Endothelial cell of hepatic sinusoid (primary cell): ENCODE data around the gene PTX3.

Experiments used
- in situ Hi-C: cut with HindIII; loops from 2 replicates; pipeline ENCODE4 v1.10.0; 2017; ENCODE audit warnings: low sequenced_read_pairs

The PTX3 gene

DNA sequence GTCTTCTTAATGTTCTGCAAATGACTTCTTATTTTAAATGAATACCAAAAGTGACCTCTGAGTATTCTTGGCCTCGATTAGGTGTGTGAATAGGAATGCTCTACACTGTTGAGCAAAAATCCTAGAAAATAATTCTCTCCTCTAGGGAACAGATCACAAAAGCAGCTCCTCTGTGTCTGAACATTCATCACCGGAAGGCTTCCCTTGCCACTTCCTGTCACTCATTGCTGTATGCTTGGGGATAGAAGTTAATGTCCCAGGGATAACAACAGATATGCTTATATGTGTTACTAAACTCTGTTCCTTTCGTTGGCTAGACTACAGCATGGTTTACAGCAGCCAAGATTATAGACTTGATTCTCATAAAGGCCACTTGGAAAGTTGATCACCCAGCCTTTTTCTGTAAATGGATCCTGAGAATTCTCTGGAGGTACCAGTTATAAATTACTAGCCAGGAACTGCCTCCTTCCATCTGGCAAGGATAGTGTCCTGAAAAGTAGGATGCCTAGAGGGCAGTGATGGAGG is 16.0 kb upstream of the PTX3 start:
- in situ Hi-C loops: no loop called here

DNA sequence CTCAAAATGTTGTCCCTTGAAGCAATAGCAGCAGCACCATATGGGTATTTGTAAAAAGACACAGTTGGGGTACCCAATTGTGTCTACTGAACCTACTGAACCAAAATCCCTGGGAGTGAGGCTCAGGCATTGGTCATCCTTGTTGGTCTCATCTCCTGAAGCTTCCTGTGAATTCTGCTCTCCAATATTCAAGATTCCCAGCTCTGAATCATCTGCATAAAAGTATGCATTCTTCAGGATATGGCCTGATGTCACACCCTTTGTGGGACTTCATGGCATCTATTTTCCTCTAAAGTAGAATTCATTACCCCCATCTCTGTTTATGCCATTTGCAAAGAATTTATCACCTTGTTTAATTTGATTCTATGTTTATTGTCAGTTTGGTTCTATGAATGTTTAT is 13.3 kb upstream of the PTX3 start:
- in situ Hi-C loops: no loop called here

DNA sequence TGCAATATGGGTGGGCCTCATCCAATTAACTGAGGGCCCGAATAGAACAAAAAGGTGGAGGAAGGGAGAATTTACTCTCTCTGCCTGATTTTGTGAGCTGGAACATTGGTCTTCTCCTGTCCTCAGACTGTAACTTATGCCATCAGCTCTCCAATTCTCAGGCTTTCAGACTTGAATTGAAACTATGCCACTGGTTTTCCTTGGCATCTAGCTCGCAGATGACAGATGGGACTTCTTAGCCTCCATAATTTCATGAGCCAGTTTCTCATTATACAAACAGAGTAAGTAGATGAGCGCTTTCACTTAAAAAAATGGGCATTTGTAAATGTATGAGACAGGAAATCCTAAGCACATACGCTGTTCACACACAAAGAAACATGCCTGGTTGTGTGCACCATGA is 8.7 kb upstream of the PTX3 start:
- in situ Hi-C loops: no loop called here

DNA sequence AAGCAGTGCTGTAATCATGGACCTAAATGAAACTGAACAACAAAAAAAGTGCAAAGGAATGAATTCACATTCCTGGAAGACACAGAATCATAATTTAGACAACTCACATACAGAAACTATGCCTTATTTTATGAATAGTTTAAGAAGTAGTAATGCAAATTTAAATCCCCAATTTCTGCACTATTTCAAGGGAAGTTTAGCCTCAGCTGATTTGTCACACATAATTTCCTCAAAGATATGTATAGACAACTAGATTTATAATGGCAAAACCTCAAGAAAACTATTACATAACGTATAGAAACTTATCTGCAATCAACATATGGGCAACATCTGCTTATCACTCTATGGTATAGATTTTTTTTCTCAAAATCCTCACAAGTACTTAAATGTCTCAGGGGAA is 7.8 kb upstream of the PTX3 start:
- in situ Hi-C loops: no loop called here

DNA sequence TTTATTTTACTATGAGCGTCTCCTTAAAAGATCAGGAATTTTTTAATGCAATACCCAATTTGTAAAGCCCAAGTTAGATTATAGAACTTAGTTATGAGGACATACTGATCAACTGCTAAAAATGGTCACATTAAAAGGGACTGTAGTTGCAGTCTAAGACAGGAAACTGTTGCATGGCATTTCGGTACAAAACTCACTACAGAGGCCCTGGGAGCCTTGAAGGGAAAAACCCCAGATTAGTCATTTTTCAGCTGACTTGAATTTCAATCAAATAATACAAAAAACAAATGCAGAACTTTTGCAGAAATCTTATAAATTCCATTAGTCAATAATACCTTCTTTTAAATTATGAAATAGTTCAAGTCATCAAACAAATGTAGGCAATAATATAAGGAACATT is 6.9 kb upstream of the PTX3 start:
- in situ Hi-C loops: no loop called here

DNA sequence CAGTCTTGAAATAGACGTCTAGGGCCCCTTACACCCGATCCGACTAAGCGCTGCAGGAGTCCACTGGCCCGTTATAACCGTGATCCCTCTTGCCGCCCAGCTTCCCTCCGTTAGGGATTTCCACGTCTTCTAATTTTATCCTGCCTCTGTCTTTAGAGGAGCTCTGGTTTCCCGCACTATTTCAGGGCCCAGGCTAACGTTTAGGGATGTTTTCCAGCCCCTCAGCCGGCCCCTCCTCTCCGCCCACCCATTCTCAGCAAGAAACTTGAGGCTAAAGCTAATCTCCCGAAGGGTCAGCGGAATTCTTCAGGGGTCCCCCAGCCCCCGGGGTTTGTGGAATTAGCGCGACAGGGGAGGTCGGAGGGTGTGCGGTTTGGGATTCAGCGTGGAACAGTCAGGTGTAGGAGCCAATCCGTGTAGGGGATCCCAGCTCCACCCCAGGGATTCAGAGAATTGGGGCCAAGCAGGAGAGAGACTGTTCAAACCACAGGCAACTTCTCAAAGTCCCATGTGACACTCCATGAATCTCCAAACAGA is 1.6 kb downstream of the PTX3 start:
- in situ Hi-C loops: loop anchor here (5.0 kb wide), 1 partner anchor 59 kb away; no protein-coding TSS in a partner anchor

DNA sequence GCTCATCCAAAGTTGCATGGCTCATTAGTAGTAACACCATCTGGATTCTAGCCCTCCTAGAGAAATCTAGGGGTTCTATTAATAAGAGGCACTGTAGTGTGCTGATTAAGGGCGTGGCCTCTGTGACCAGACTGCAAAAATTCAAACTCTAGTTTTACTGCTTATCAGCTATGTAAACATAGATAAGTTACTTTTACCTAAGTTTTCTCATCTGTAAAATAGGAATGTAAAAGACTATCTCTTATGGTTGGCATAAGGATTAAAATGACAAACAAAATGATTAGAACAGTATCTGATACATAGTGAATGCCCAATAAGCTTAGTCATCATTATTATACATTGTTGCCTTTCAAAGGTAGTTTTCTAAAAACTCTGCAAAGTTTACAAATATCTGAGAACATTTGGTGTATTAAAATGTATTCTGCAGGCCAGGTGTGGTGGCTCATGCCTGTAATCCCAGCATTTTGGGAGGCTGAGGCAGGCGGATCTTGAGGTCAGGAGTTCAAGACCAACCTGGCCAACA is 4.5 kb downstream of the PTX3 start:
- in situ Hi-C loops: loop anchor here (5.0 kb wide), 1 partner anchor 69 kb away; no protein-coding TSS in a partner anchor

DNA sequence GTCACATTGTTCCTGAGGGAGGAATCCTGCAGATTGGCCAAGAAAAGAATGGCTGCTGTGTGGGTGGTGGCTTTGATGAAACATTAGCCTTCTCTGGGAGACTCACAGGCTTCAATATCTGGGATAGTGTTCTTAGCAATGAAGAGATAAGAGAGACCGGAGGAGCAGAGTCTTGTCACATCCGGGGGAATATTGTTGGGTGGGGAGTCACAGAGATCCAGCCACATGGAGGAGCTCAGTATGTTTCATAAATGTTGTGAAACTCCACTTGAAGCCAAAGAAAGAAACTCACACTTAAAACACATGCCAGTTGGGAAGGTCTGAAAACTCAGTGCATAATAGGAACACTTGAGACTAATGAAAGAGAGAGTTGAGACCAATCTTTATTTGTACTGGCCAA is 6.1 kb downstream of the PTX3 start:
- in situ Hi-C loops: loop anchor here (5.0 kb wide), 1 partner anchor 70 kb away; no protein-coding TSS in a partner anchor

DNA sequence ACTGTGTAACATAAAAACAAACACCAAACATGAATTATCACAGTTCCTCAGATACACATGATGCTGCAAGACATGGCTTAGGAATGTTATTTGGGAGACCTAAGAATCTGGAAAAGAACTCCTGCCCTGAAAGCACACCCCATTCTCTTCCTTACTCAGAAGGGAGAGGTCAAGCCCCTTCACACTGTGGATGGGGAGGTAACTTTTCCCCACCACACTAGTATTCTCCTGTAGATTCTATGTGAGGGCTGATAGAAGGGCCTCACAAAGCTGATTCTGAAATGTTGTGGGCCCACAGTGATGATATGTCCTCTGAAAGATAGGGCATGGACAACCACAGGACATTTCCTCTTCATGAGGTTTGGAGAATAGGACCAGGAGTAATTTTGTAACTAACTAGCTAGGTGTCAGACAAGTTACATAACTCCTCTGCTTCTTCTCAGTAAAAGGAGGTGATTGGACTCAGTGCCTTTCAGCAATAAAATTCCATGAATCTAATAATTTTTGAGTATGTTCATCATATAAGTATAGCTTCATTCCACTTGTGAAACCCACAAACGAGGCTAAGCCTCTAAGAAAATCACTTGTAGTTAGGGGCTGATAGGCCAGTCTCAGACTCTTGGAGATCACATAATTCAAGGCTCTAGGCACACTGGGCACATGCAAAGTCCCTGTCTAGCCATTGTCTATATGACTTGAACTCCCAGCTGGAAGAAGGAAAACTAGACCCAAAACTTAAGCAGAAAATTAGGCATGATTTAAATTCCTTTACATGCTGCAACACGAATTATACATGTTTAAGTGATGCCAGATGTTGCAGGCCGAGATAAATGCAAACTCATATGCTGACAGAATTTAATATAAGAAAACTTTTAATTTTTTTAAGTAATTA is 7.5 kb downstream of the PTX3 start:
- in situ Hi-C loops: loop anchor here (5.0 kb wide), 1 partner anchor 72 kb away; no protein-coding TSS in a partner anchor

DNA sequence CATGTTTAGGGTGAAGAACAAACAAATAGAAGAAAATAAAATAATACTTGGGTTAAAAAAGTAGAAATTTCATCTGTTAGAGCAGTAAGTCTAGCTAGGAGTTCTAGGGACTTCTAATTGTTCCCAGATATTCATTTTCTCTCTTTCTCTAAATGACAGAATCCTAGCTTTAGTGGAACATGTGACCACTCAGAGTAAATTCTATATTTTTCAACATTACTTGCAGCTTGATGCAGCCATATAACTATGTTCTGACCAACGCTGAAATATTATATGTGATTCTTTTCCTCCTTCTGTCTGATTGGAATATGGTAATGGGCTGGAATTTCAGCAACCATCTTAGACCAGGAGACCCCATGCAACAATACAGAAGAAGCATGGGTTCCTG is 8.1 kb downstream of the PTX3 start:
- in situ Hi-C loops: loop anchor here (5.0 kb wide), 1 partner anchor 72 kb away; no protein-coding TSS in a partner anchor

DNA sequence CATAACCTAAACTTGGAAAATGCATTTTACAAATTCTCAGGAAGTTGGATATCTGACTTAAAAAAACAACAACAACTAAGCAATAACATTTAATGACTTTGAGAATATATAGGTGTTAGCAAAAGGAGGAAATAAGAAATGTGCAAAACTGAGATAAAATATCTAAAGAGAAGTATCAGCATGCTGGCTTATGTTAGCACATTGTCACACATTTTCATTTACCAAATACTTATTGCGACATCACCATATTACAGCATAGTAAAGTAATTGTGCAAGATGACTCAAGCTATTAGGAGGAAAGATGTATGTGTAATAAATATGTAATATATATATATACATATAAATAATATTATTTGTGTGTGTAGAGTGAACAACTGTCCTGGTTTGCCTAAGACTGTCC is 9.2 kb downstream of the PTX3 start:
- in situ Hi-C loops: no loop called here

DNA sequence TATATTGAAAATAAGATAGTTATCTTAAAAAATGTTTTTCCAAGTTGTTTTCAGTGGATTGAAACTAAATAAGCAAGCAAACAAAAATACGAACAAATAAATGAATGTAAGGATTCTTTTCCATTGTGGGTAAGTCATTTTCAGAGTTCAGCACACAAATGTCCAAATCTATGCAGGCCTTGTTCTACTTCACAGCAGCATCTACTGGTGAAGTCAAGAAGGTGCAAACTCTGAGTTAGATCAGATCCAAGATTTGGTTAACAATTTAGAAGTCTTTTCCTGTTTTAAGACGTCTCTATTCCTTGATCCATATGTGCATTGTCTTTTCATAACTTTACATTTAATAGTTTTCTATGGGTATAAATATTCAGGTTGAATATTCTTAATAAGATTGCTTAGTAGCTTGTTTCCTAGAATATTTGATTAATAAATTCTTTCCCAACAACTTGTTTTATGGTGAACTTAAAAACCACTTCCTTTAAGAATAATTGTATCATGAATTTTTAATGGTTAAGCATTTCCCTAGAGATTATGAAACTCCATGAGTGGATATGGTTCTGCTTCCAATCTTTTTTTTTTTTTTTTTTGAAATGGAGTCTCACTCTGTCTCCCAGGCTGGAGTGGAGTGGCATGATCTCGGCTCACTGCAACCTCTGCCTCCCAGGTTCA is 10.5 kb downstream of the PTX3 start:
- in situ Hi-C loops: no loop called here

DNA sequence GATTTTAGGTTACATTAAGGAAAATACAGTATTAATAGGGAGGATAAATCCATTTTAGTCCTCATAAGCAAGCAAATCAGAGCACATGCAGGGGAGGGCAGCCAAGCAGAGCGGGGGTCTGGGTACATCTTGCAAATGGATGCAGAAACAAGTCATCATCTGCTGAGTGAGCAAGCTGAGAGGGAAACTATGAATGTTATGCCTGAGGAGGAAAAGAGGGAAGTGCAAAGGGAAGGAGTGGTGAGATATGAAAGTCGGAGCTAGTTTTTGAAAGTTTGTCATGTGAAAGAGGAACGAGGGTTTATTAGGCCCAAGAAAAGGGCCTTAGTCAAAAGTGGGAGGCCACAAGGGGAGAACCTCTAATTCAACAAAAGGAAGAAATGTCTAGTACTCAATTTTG is 15.4 kb downstream of the PTX3 start:
- in situ Hi-C loops: no loop called here

DNA sequence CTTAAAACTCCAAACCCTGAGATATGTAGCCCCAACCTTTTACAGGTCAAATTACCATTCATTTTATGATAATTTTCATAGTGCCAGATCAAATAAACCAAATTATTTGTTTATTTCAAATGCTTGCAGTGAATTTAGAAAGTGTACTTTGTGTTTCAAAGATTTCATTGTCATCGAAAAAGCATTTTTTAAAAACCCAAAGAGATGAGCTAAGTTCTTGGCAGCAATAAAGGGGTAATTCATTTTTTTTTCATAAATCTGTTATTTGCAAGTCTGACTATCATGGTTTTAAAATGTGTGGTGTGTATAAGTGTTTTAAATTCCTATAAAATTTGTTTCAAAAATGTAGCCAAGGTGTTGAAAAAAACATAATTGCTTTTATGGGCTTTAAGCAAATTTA is 17.2 kb downstream of the PTX3 start:
- in situ Hi-C loops: no loop called here

DNA sequence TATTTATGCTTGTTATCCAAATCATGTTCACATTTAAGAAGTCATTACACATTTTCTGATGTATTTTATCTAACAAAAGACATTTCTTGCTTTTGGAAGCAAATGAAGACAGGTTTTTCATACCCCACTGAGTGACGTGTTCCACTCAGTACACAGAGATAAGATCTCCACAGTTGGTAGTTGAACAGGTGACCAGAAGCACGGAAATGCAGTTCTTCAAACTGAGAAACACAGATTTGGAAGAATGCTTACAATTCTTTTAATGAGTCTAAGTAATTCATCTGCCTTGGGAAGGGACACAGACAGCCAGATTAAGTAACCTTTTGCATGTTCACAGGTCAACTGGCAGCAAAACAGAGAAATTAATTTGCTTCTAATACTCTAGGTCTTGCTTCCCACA is 23.1 kb downstream of the PTX3 start:
- in situ Hi-C loops: no loop called here

DNA sequence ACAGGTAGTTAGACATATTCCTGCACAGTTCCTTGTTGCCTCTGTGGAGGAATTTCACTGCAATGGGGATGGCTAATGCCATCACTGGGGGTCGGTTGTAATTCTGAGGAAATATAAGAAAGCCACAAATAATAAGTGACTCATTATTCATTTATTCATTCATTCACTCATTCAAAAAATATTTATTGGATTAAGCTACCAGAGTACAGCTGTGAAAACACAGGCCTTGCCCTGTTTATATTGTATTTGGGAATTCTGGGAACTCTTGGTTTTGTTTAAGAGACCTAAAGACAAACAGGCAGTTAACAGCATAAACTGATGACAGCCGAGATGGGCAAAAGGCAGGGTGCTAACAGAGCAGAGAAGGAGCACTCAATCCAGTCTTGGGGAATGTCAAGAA is 23.6 kb downstream of the PTX3 start:
- in situ Hi-C loops: no loop called here

DNA sequence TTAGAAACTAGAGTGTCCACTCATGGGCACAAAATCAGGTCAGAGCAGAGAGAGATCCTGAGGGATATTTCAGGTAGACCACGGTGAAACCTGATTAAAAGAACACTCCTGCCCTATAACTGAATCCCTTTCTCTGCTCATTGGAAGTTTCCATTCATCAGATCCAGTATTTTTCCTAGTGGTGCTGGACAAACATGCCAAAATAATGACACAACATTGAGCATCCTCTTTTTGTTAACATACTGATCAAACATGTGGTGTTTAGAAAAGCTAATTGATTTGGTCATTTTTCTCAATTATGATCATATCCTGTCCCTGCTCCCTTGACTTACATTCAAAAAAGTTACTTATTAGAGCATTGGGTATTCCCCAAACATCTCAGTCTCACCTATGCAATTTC is 27.2 kb downstream of the PTX3 start:
- in situ Hi-C loops: no loop called here

DNA sequence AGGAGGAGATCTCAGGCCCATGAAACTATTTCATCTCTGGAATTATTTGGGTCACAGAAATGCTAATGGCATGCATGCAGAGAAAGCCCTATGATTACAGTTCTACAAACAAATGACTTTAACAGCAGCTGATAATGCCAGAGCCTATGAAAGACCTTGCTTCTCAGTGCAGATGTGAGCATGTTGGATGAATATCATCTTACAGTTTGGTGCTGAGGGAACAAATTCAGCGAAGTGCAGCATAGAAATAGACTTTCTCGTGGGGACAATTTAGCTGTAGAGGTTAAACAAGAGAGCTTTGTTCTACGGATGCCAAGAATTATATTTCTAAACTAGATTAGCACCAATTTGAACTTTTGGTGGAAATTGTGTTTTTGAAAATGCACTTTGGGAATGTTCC is 27.7 kb downstream of the PTX3 start:
- in situ Hi-C loops: no loop called here

DNA sequence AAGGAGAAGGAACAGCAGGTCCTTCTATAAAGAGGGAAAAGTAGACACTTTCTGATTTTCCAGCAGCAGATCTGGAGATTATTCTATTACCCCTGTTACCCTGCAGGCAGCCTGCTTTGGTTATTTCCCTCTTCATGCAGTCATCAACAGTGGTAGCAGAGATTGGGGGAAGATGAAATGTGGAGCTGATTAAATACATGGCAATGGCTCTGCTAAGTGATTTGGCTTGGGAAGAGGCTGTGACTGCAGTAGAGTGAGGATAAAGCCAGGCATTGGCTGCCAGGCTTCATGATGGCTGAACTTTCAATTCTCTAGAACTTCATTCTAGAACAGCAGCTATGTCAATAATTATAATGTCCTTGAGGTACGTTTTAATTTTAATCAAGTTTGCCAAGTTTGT is 29.1 kb downstream of the PTX3 start:
- in situ Hi-C loops: no loop called here

DNA sequence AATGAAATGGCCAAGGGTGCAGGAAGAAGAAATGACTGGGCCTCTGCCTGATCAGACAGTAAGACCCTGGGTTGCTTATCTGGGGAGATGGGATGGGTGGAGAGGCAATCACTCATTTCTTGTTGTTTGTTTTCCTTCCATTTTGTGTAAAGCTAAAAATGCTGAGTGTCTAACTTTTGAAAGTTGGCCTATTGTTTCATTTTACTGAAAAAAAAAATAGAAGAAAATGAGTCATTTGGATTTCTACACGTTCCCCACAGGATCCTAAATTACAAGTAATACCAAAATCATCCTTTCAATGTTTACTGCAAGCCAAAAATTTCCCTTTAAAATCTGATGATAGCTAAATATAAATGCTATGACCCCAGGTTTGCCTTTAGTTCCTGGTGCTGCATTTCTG is 30.6 kb downstream of the PTX3 start:
- in situ Hi-C loops: no loop called here

DNA sequence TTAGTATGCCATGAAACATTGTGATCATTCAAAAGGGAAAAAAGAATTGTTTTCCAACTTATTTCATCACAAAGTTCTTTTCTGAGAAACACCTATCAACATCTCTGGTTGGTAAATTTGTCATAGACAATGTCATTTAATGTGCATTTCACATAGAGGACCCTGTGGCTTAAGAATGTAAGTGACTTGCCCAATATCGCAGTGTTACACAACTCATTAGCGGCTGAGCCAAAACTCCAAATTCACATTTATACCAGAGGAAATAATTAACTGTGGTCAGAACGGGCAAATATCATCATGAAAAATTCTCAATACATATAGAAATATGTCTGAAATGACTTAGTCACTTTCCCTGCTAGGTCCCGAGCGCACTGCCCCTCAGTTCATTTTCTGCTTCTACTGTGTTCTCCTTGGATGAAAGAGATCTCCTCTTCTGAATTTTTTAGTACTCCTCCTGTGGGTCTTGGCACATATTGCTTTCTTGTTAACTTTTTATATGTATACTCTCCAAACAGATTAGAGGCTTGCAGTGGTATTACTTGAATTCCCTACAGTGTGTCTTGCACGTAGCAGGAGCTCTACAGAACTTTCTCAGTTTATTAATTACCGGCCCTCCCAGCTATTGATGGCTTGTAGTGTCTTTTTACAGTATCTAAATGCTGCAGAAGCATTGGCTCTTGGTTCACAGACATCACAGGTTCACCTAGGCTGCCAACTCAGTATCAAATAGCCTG is 33.1 kb downstream of the PTX3 start:
- in situ Hi-C loops: no loop called here
